ENCODE results near the gene COLEC11.
"Not testable (repeated sequence)": the region's sequence is repeated elsewhere in the genome, so short reads cannot be mapped to it uniquely, and the experiment has no call there.

The COLEC11 gene

DNA sequence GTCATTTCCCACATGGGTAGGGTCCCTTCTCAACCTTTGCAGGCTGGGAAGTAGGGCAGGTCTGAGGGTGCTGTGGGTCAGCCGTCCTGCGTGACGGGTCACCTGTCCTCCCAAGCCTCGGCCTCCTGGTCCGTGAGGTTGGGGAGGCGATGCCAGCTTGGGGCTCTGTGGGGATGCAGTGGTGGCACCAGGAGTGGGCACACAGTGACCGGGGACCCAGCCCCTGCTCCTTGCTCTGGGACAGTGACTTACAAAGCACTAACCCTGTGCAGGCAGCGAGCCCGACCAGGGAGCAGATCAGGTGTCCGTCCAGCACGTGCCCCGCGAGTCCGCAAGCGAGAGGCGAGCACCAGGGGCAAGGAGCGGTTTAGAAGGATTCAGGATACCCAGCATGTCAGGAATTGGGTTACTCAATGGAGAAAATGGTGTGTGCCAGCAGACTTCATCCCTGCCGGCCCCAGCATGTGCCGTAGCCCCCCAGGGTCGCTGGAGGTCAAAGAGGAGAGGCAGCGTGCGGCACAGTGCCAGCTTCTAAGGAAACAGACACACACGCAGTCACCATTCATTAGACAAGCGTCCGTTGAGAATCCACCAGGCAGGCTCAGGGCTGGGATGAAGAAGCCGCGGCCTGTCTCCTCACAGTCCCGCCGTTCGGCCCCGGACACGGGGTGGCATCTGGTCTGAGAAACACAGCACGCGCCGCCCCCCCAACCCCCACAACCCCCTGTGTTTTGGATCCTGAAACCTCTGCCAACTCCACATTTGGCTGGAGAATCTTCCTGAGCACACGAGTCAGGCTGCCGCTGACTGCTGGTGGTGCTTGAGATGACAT is 11.7 kb downstream of the COLEC11 start:
- no peak for DNase-seq

DNA sequence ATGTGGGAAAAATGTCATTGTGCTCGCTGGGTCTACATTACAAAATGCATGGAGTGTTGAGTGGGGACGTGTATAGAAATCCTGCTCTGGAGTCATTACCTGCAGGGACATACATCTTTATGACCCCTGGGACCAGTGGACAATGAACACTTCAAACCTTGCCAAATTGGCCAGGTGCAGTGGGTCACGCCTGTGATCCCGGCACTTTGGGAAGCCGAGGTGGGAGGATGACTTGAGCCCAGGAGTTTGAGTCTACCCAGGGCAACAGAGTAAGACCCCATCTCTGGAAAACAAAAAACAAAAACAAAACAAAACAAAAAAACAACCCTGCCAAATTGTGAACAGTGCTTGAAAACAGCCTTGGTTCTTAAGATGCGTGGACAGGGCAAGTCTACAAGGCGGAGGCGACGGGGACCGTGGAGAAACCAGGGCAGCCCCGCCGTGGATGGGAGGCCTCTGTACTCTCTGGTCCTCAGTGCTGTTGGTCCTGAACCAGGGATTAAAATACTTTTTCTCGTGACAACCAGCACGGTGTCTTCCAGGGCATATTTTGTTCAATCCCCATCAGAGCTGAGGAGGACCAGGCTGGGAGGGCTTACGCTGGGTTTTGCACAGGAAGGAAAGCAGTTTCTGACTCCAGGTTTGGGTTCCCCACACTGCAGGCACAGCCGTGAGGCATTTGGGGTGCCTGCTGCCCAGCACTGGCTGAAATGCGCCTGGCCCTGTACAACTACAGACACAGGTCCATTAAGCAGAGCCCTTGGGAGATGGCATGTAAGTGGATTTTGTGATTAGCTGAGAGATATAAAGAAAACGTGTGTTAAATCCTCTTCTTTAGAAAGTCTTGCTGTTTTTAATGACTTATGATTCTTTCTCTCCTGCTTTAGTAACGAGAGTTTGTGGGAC is 13.7 kb downstream of the COLEC11 start:
- DNase-seq, result no peak

DNA sequence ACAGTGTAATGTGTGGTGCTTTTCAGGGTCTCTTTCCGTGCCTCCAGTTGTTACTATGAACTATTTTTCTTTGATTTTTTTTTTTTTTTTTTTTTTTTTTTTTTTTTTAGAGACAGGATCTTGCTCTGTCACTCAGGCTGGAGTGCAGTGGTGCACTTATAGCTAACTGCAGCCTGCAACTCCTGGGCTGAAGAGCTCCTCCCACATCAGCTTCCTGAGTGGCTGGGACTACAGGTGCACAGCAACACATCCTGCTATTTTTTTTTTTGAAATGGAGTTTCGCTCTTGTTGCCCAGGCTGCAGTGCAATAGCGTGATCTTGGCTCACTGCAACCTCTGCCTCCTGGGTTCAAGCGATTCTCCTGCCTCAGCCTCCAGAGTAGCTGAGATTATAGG is 14.4 kb downstream of the COLEC11 start:
- DNase-seq, result not testable (repeated sequence)

DNA sequence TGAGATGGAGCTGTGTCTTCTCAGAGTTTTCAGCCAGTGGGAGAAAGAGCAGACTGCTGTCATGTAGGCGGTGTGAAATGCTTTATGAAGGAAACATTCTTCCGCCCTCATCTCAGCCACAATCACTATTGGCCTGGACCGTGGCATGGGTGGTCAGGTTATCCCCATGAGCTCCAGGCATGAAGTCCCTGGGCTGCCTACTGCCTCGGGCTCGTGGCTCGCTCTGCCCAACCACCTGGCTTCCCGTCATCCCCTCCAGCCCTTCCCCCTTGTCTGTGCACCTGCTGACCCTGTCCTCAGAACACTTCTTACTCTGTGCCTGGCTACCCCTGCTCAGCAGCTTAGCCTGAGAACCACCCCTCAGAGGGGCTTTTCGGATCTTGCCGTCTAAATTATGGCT is 15.5 kb downstream of the COLEC11 start:
- no peak for DNase-seq

DNA sequence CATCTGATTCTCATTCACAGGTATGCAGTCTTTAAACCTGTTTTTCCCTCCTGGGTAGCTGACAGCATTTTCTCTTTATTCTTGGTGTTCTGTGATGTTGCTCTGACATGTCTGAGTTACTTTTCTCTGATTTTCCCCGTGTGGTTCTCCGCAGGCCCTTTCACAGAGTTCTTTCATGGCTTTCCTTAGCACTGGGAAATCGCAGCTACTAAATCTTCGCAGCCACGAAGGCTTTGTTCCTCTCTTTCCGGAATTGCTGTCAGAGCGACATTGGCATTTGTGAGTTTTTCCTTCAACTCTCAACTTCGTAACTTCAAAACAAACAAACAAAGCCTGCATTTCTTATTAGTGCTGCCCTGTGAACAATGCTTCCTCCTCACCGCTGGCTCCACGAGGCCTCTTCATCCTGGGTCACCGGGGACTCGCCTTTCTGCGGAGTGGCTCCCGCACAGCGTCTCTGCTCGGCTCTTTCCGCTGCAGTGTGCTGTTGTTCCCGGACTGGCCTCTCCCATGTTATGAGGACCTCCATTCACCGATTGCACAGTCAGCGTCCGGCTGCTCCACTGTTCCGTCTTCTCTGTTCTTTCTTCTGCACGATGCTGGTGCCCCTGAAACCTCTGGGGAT is 16.1 kb downstream of the COLEC11 start:
- DNase-seq, result no peak

DNA sequence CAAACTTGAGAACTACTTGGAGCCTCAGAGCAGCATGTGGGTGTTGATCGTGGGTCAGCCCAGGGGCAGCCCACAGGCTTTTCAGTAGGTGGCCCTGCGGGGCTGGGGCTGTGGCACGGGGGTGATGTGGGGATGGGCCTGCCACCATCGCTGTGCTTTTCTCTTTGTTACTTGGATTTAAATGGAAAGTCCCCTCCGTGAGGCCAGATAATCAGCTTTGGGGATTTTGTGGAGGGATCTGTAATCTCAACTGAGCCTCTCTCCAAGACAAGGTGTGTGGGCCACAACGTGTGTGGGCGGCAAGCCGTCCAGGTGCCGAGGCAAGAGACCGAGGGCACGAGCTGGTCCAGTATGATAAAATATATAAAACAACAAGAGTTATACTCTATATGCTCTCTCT is 16.7 kb downstream of the COLEC11 start:
- DNase-seq, result no peak

DNA sequence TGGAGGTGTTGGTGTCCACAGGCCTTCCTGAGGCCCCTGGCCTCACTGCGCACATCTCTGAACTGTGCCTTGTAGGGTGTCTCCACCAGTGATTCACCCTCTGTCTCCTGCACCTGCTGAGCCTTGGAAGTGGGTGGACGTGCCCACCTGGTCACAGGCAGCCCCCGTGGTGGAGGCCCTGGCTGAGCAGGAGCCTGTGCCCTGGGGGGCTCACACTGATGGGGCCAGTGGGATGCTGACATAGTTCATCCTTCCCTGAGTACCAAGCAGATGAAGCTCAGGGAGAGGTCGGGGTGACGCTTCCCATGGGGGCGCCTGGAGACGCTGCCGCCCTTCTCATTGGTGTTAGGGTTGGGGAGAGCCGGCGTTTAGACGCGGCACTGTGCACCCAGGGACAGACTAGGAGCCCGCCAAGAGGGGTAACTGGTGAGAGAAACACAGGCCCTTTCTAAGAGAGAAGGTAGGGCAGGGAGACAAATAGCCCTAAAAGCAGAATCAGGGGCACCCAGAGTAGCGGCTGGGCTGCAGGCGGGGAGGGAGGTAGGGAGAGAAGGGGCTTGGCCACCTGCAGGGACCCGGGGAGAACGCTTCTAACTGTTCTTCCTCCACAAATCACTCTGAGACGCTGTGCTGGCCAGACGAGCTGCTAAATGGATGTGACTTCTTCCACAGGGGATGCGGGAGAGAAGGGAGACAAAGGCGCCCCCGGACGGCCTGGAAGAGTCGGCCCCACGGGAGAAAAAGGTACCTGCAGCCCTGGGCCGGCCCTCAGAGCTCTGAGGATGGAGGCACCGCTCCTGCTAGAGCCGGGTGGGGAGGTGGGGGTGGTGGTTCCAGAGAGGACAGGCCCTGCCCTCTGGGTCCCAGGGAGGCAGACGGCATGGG is 18.0 kb downstream of the COLEC11 start:
- no peak for DNase-seq

DNA sequence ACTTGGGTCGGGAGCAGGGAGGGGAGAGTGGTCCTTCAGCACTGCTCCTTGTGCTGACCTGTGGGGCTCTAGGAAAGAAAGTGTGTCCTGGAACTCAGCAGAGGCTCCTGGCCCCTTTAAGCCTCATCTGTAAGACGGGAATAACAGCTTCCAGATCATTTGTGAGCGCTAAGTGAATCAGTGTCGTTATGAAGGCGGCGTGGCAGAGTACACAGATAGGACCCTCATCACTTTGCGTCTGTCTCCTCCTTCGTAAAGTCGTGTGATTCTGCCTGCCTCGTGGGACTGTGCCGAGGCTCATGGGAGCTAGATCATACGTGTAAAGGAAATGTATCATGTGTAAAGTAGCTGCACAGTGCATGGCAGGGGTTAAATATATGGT is 18.6 kb downstream of the COLEC11 start:
- no peak for DNase-seq

DNA sequence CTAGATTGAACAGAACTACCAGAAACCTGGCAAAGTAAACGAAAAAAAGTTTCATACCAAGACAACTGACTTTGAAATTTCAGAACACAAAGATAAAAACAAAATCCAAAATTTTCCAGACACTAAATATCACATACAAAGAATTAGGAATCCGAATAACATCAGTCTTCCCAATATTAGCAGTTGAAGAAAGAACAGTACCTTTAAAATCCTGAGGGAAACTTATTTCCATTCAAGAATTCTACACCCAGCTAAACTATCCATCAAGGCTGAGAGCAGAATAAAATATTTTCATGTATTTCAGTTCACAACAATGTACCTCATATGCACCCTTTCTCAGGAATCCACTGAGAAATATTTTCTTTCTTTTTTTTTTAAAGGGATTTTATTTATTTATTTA is 19.8 kb downstream of the COLEC11 start:
- DNase-seq, result not testable (repeated sequence)

DNA sequence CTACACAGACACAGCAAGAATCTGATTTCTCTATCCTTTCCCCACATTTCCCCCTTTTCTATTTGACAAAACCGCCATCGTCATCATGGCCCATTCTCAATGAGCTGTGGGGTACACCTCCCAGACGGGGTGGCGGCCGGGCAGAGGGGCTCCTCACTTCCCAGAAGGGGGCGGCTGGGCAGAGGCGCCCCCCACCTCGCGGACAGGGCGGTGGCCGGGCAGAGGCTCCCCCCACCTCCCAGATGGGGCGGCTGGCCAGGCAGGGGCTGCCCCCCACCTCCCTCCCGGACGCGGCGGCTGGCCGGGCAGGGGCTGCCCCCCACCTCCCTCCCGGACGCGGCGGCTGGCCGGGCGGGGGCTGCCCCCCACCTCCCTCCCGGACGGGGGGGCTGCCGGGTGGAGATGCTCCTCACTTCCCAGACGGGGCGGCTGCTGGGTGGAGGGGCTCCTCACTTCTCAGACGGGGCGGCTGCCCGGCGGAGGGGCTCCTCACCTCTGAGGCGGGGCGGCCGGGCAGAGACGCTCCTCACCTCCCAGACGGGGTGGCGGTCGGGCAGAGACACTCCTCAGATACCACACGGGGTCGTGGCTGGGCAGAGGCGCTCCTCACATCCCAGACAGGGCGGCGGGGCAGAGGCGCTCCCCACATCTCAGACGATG is 20.8 kb downstream of the COLEC11 start:
- DNase-seq, result not testable (repeated sequence)

DNA sequence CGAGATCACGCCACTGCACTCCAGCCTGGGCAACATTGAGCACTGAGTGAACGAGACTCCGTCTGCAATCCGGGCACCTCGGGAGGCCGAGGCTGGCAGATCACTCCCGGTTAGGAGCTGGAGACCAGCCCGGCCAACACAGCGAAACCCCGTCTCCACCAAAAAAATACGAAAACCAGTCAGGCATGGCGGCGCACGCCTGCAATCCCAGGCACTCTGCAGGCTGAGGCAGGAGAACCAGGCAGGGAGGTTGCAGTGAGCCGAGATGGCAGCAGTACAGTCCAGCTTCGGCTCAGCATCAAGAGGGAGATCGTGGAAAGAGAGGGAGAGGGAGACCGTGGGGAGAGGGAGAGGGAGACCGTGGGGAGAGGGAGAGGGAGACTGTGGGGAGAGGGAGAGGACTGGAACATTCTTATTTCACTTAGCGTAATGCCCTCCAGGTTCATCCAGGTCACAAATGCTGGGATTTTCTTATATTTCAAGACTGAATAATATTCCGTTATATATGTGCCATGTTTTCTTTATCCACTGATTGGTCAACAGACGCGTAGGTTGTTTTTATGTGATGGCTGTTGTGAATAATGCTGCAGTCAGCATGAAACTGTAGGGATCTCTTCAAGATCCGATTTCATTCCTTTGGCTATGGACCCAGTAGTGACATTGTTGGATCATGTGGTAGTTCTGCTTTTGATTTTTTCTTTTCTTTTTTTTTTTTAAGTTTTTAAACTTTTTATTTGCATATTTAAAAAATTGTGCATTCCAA is 21.7 kb downstream of the COLEC11 start:
- DNase-seq, result not testable (repeated sequence)

DNA sequence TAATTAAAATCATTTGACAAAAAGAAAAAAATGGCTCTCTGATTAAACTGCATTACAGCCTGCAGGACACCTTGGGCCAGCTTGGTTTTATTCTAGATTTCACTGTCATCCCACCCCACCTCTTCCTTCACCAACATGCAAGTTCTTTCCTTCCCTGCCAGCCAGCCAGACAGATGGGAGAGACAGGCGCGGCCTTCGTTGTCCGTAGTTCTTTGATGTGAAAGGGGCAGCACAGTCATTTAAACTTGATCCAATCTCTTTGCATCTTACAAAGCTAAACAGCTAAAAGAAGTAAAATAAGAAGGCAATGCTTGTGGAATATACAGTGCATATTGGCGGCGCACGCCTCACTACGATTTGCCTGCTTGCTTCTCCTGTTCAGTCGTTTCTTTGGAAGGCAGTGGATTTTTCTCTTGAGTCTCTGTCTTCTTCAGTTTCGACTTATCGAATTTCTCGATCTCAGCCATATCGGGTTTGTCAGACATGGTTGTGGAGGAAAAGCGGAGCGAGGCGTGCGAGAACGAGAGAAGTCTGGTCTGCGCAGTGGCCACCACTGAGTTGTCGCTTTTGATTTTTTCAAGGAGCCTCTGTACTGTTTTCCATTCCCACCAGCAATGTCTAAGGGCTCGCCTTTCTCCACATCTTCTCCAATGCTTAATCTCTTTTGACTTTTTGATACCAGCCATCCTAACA is 22.4 kb downstream of the COLEC11 start:
- no peak for DNase-seq

DNA sequence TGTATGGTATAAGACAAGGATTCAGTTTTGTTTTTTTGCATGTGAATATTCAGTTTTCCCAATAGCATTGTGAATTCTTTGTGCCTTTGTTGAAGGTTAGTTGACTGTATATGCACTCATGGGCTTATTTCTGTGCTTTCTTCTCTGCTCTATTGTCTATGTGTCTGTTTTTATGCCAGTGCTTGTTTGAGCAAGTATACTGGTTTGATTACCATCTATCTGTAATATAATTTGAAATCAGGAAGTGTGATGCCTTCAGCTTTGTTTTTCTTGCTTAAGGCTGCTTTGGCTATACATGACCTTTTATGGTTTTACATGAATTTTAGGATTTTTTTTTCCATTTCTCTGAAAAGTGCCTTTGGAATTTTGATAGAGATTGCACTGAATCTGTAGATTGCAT is 23.5 kb downstream of the COLEC11 start:
- no peak for DNase-seq

DNA sequence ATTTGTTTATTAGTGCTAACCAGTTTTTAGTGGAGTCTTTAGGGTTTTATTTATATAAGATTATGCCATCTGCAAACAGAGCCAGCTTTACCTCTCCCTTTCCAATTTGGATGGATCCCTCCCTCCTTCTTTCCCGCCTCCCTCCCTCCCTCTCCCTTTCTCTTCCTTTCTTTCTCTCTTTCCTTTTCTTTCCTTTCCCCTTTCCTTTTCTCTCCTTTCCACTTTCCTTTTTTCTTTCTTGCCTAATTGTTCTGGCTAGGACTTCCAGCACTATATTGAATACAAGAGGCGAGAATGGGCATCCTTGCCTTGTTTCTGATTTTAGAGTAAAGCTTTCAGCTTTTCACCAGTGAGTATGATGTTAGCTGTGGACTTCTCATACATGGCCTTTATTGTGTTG is 24.1 kb downstream of the COLEC11 start:
- no peak for DNase-seq

DNA sequence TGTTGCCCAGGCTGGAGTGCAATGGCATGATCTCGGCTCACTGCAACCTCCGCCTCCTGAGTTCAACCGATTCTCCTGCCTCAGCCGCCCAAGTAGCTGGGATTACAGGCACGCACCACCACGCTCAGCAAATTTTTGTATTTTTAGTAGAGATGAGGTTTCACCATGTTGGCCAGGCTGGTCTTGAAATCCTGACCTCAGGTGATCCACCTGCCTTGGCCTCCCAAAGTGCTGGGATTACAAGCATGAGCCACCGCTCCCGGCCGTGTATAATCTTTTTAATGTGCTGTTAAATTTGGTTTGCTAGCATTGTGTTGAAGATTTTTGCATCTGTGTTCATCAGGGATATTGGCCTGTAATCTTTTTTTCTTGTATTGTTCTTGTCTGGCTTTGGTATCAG is 24.7 kb downstream of the COLEC11 start:
- DNase-seq, result not testable (repeated sequence)

DNA sequence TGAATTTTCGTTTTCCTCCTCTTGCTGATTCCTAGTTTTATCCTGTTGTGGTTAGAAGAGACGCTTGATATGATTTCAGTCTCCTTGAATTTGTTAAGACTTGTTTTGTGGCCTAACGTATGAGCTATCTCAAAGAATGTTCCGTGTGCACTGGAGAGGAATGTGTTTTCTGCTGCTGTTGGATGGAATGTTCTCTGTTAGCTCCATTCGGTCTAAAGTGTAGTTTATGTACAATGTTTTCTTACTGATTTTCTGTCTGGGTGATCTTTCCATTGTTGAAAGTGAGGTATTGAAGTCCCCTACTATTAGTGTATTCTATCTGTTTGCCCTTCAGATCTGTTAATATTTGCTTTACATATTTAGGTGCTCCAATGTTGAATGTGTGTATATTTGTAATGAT is 25.9 kb downstream of the COLEC11 start:
- DNase-seq, result no peak

DNA sequence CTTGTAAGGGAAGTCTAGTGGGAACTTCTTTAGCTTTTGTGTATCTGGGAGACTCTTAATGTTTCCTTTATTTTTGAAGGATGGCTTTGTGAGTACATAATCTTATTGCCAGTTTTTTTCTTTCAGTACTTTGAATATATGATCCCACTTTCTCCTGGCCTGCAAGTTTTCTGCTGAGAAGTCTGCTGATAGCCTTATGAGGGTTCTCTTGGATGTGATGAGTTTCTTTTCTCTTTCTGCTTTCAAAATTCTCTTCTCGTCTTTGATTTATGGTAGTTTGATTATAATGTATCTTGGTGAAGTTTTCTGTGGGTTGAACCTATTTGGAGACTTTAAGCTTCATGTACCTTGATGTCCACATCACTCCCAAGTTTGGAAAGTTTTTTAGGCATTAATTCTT is 28.1 kb downstream of the COLEC11 start:
- no peak for DNase-seq

DNA sequence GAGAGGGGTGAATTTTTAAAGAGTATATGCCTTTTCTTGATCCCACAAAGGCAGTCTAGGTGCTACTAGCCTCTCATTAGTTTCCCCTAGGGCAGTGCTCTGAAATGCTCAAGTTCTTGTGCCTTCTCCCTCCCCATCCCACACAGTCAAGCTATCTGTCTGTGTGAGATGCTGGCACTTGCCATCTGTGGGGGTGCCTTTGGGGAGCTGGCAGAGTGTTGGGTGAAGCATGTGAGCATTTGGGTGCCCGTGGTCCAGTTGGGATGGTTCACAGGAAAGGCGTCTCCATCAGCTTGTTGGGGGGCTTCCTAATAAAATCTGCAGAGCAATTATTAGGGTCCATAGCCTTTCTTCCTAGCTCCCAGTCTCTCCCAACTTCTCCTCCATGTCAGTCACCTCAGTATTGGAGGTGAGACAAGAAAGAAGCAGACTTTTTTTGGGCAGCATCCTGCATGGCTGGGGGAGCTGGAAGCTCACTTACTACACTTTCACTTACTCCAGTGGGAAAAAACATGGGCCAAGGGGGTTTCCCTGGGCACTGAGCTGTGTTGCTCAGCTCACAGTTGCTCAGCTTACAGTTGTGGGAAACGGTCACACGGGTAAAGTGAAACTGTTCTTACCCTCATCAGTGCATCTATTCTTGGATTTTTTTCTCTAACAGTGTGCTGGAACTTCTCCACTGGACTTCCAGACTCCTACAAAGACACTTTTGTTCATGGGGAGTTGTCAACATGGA is 29.3 kb downstream of the COLEC11 start:
- DNase-seq, result no peak

DNA sequence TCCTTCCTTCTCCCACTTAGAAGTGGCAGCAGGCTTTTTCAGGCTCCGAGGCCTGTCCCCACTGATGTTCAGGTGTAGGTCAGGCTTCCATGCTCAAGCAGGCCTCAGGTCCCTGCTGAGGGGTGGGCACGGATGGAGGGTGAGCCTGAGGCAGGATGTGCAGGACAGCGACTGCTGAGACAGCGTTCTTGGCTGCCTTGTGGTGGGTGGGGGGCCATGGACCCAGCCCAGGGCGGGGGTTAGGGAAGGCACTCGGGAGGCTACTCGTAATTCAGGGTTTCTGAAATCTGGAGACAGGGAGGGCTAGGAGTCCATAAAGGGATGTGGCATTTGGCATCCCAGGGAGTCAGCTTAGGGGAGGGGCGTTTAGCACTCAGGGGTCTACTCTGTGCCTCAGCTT is 30.3 kb downstream of the COLEC11 start:
- no peak for DNase-seq

Data from GDM1 (cell line).